ENCODE results near the gene CARS2. TPM values are rescaled to one million over a fixed set of nuclear protein-coding genes. Genes with fewer than 3 reads are reported as not detected.

The CARS2 gene
- total RNA-seq, 3 donors from 2014 or later (not counting 1 experiment from before 2014, with no cell fraction given) = 65.3 to 77.3 (median 73.0) TPM

GRCh38 chr13:110690516-110690915, 15.4 kb downstream of the CARS2 start:
- Mint-ChIP-seq H3K36me3 (no peaks in the 10 kb centered on the region), H3K27me3 (ENCODE audit: low read depth in 2 of 2) (no peaks in the 10 kb centered on the region), H3K4me1 (peaks cover 0 to 3% of the 10 kb centered on the region in 2 donors), H3K9me3 (no peaks in the 10 kb centered on the region), H3K27ac (no peak overlapping the region), H3K4me3 (no peak overlapping the region)
- no peaks in the 10 kb centered on the region for H3K4me1 ChIP-seq (ENCODE audit: control insufficient read depth, insufficient read depth, low read length)
- H3K9me3 ChIP-seq (ENCODE audit: control insufficient read depth, insufficient read depth, low read length) = no peaks in the 10 kb centered on the region
- H3K27ac ChIP-seq (ENCODE audit: low read length) = no peak overlapping the region
- no peak overlapping the region for H3K4me3 ChIP-seq (ENCODE audit: low read length)
- no peaks in the 10 kb centered on the region for H3K27me3 ChIP-seq (ENCODE audit: control insufficient read depth, insufficient read depth, low read length)
- intact Hi-C loops (cut with micrococcal nuclease) = no loop called here
- 97% methylated on average over 8 of the region's 8 CpGs for WGBS (ENCODE audit: insufficient coverage)
- TF ChIP-seq CTCF (IDR thresholded peaks at IDR 0.05) = no peak
- peaks cover 30% of the 10 kb centered on the region for H3K36me3 ChIP-seq (ENCODE audit: control insufficient read depth, insufficient read depth, low read length)
- ATAC-seq (no peak), DNase-seq (no peak)

- H3K36me3 ChIP-seq (ENCODE audit: control insufficient read depth, insufficient read depth, low read length) = peaks cover 29% of the 10 kb centered on the region
- no peaks in the 10 kb centered on the region for H3K9me3 ChIP-seq (ENCODE audit: control insufficient read depth, insufficient read depth, low read length)
- Mint-ChIP-seq H3K27me3 (ENCODE audit: low read depth in 2 of 2) (no peaks in the 10 kb centered on the region), H3K9me3 (no peaks in the 10 kb centered on the region), H3K4me3 (no peak overlapping the region), H3K4me1 (peaks cover 0 to 3% of the 10 kb centered on the region in 2 donors), H3K36me3 (no peaks in the 10 kb centered on the region), H3K27ac (no peak overlapping the region)
- H3K27me3 ChIP-seq (ENCODE audit: control insufficient read depth, insufficient read depth, low read length) = no peaks in the 10 kb centered on the region
- DNase-seq = no peak
- no peak overlapping the region for H3K27ac ChIP-seq (ENCODE audit: low read length)
- no peak for TF ChIP-seq CTCF (IDR thresholded peaks at IDR 0.05)
- WGBS (ENCODE audit: insufficient coverage) = 90% methylated on average over 12 of the region's 12 CpGs
- intact Hi-C loops (cut with micrococcal nuclease) = no loop called here
- H3K4me1 ChIP-seq (ENCODE audit: control insufficient read depth, insufficient read depth, low read length) = no peaks in the 10 kb centered on the region
- ATAC-seq = no peak
- H3K4me3 ChIP-seq (ENCODE audit: low read length) = no peak overlapping the region
Observed at GRCh38 chr13:110689711-110690110, 16.2 kb downstream of the CARS2 start.

GRCh38 chr13:110689041-110689440, 16.9 kb downstream of the CARS2 start:
- Mint-ChIP-seq H3K36me3 (no peaks in the 10 kb centered on the region), H3K4me1 (peaks cover 0 to 3% of the 10 kb centered on the region in 2 donors), H3K4me3 (no peak overlapping the region), H3K9me3 (no peaks in the 10 kb centered on the region), H3K27me3 (ENCODE audit: low read depth in 2 of 2) (no peaks in the 10 kb centered on the region), H3K27ac (no peak overlapping the region)
- intact Hi-C loops (cut with micrococcal nuclease) = no loop called here
- Histone ChIP-seq H3K27ac (ENCODE audit: low read length) (no peak overlapping the region), H3K4me3 (ENCODE audit: low read length) (no peak overlapping the region), H3K36me3 (ENCODE audit: control insufficient read depth, insufficient read depth, low read length) (peaks cover 30% of the 10 kb centered on the region), H3K9me3 (ENCODE audit: control insufficient read depth, insufficient read depth, low read length) (no peaks in the 10 kb centered on the region), H3K27me3 (ENCODE audit: control insufficient read depth, insufficient read depth, low read length) (no peaks in the 10 kb centered on the region), H3K4me1 (ENCODE audit: control insufficient read depth, insufficient read depth, low read length) (no peaks in the 10 kb centered on the region)
- DNase-seq = no peak
- 94% methylated on average over 9 of the region's 9 CpGs for WGBS (ENCODE audit: insufficient coverage)
- ATAC-seq = no peak
- TF ChIP-seq CTCF (IDR thresholded peaks at IDR 0.05) = no peak

GRCh38 chr13:110687736-110688135, 18.2 kb downstream of the CARS2 start:
- no peak for ATAC-seq
- Histone ChIP-seq H3K4me3 (ENCODE audit: low read length) (no peak overlapping the region), H3K4me1 (ENCODE audit: control insufficient read depth, insufficient read depth, low read length) (no peaks in the 10 kb centered on the region), H3K9me3 (ENCODE audit: control insufficient read depth, insufficient read depth, low read length) (no peaks in the 10 kb centered on the region), H3K27me3 (ENCODE audit: control insufficient read depth, insufficient read depth, low read length) (no peaks in the 10 kb centered on the region), H3K36me3 (ENCODE audit: control insufficient read depth, insufficient read depth, low read length) (peaks cover 36% of the 10 kb centered on the region), H3K27ac (ENCODE audit: low read length) (no peak overlapping the region)
- H3K4me1 Mint-ChIP-seq = peaks cover 0 to 3% of the 10 kb centered on the region in 2 donors
- intact Hi-C loops (cut with micrococcal nuclease) = no loop called here
- WGBS (ENCODE audit: insufficient coverage) = 95% methylated on average over 16 of the region's 16 CpGs
- DNase-seq = no peak
- TF ChIP-seq CTCF (IDR thresholded peaks at IDR 0.05) = no peak
- H3K36me3 Mint-ChIP-seq = no peaks in the 10 kb centered on the region
- no peak overlapping the region for H3K27ac Mint-ChIP-seq
- no peak overlapping the region for H3K4me3 Mint-ChIP-seq
- H3K27me3 Mint-ChIP-seq (ENCODE audit: low read depth in 2 of 2) = no peaks in the 10 kb centered on the region
- H3K9me3 Mint-ChIP-seq = no peaks in the 10 kb centered on the region

Data from natural killer cell (primary cell).